Activated naive CD8-positive, alpha-beta T cell treated with anti-CD3 and anti-CD28 coated beads, Interleukin-2, amount 50 U/mL, for 24 hours (primary cell): ENCODE data around the gene ABHD12.
A peak's percentile ranks its signal among the peaks of the same experiment; 100 is the strongest.

Experiments used
- ATAC-seq: fragments of 150-1000 bp; cut with Tn5 transposase; one replicate; pipeline ENCODE4 v1.10.0; 2021
- DNase-seq: peaks from one replicate; pipeline ENCODE4 v3.0.0; 2021
- H3K27ac Mint-ChIP-seq: one replicate; pipeline ENCODE4 v1.8.0; 2021; ENCODE audit warnings: mild to moderate bottlenecking, mixed read lengths
- H3K27me3 Mint-ChIP-seq: one replicate; pipeline ENCODE4 v1.8.0; 2021; ENCODE audit warnings: mixed read lengths
- H3K36me3 Mint-ChIP-seq: one replicate; pipeline ENCODE4 v1.8.0; 2021; ENCODE audit warnings: low read depth, mixed read lengths
- H3K4me1 Mint-ChIP-seq: one replicate; pipeline ENCODE4 v1.8.0; 2021; ENCODE audit warnings: mixed read lengths
- H3K4me3 Mint-ChIP-seq: one replicate; pipeline ENCODE4 v1.8.0; 2021; ENCODE audit warnings: mild to moderate bottlenecking, moderate library complexity, mixed read lengths
- H3K9me3 Mint-ChIP-seq: one replicate; pipeline ENCODE4 v1.8.0; 2021; ENCODE audit warnings: mixed read lengths

Gene ABHD12

DNA sequence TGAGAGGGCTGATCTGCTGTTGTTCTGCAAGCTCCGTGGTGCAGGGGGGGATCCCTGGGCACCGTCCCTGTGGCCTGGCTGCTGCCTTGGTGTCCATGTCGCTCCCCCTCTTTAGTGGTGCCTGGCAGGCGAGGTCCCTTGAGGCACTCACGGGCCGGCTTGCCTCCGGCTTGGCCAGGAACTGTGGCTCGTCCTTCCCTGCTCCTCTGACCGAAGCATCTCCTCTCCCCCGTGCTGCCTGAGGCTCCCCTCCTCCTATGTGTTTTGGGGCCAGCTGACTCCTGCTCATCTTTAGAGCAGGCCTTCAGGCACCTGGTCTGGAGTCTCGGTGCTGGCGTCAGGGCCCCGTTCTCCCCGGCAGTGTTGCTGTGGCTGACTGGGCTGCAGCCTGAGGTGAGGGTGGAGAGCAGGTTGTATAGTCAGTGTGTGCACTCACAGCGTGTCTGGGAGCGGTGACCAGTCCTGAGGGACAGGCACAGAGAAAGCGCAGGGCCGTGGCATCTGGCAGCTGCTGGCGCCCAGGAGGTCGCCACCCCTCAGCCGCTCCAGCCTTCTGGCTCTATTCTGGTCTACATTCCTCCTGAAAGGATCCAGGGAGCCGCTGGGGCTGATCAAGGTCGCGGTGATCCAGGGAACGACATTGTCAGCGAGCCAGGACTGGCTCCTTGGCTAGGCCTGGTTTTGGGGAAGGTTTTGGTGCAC lies 99.1 kb downstream of the ABHD12 start:
- Mint-ChIP-seq H3K4me3 (no peak overlapping the region), H3K36me3 (peaks cover 10% of the 10 kb centered on the region), H3K27me3 (no peaks in the 10 kb centered on the region), H3K4me1 (no peaks in the 10 kb centered on the region), H3K27ac (no peak overlapping the region), H3K9me3 (no peaks in the 10 kb centered on the region)
- ATAC-seq (no peak), DNase-seq (no peak)

DNA sequence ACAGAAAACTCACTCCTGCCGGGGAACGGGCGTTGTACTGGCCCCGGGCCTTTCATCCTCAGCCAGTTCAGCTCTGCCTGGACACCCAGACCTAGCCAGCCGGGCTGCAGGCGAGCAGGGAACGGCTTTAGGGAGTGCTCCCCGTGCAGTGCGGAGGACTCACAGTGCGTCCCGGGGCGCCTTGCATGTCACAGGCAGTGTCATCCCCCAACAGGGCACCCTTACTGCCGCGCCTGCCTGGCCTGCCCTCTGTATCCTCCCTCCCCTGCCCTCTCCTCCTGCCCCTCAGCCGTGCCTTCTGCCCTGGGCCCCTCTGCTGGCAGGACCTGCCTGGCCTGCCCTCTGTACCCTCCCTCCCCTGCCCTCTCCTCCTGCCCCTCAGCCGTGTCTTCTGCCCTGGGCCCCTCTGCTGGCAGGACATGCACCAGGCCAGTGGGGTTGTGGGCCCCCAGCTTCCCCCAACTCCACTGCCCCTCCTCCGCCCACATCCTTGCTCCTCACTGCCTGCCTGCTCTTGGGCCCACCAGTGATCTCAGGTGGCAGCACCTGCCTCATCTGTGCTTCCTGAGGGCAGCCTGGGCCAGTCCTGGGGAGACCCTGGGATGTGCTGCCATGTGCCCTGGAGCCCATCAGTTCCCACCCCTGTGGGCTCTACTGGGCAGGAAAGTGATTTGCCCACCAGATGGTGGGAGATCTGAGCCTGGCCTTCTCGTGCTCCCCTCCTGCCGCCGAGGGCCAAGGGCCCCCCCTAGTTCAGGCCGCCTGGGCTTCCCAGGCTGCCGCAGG lies 99.8 kb downstream of the ABHD12 start:
- Mint-ChIP-seq H3K36me3 (peaks cover 10% of the 10 kb centered on the region), H3K27ac (no peak overlapping the region), H3K4me1 (no peaks in the 10 kb centered on the region), H3K4me3 (no peak overlapping the region), H3K9me3 (no peaks in the 10 kb centered on the region), H3K27me3 (no peaks in the 10 kb centered on the region)
- ATAC-seq = no peak
- no peak for DNase-seq

DNA sequence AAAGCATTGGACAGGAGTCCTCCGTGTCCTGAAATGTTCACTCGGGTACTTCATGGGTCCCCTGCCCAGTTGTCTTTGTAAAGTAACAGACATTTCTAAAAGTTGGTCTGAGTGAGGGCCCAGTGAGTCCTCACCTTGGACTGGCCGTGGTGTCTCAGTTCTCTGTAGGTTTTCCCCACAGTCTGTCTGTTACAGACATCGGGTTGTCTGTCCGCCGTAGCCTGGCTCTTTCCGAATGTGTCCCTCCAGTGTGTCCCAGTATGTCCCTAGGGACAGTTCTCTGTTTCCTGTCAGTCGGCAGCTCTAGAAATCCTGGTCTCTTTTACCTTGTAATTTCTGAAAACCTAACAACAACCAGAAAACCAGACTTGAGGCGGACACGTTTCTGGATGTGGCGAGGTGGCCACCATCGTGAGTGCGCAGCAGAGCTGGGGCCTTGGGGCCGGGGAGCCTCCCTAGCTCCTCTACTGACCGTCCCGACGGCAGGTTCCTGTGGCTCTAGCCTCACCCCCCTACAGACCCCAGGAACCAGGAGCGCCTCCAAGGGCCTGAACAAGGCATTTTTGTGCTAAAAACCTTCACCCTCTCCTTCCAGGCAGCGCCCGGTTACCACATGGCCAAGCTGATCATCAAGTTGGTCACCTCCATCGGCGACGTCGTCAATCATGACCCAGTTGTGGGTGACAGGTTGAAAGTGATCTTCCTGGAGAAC lies 100.6 kb downstream of the ABHD12 start:
- Mint-ChIP-seq H3K27ac (no peak overlapping the region), H3K27me3 (no peaks in the 10 kb centered on the region), H3K4me3 (no peak overlapping the region), H3K9me3 (no peaks in the 10 kb centered on the region), H3K36me3 (peaks cover 14% of the 10 kb centered on the region), H3K4me1 (no peaks in the 10 kb centered on the region)
- DNase-seq (no peak), ATAC-seq (no peak)

DNA sequence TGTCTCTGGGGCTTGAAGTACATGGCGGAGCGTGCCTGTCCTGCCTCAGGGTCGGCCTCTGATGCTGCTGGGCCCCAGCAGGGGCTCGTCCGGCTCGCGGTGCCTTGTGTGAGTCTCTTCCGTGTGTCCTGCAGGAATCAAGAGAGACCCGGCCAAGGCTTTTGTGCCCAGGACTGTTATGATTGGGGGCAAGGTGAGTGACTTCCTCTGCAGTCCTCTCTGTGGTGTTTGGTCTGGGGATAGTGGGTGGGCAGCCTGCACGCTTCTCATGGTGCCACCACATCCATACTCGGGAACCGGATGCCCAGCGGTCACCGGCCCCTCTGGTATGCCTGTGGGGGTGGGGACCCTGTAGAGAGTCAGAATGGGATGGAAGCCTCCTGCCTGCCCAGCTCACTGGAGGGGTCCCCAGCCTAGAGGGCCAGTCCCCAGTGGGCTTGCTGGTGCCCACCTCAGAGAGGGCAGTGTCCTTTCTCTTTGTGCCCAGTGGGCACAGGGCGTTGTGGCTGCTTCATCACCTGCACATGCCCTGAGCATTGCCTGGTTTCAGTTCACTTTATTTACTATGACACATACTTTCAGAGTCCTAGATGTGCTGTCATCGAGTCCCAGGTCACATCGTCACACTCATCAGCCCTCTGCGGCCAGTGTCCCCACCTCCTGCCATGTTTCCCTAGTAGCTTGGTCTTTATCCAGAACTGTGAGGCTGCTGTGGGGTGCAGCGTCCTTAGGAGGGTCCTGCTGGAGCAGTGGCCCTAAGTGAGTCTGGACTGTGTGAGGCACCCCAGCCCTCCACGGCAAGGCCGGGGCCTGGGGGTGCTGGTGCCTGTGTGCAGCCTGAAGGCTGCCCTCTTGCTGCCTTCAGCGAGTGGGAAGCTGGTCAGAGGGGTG lies 102.1 kb downstream of the ABHD12 start:
- Mint-ChIP-seq H3K36me3 (peaks cover 15% of the 10 kb centered on the region), H3K4me3 (no peak overlapping the region), H3K27me3 (no peaks in the 10 kb centered on the region), H3K4me1 (no peaks in the 10 kb centered on the region), H3K9me3 (no peaks in the 10 kb centered on the region), H3K27ac (no peak overlapping the region)
- no peak for DNase-seq
- no peak for ATAC-seq

DNA sequence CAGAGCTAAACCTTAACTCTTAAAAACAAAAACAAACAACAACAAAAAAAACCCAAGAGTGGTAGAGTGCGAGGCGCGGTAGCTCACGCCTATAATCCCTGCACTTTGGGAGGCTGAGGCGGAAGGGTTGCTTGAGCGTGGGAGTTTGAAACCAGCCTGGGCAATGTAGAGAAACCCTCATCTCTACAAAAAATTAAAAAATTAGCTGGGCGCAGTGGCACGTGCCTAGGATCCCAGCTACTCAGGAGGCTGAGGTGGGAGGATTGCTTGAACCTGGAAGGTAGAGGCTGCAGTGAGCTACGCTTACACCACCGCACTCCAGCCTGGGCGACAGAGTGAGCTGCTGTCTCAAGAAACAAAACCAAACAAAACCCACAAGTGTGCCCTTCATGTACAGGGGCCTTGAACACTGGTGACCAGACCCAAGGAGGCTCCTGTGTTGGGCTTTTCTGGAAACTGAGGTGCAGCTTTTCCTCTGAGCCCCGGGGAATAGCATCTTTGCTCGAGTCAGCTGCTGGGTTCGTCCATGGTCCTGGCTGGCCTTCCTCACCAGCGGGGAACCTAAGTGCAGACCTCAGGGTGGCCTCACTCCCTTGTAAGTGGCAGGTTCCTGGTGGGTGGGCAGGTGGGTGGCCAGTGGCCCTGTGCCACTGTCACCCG lies 102.9 kb downstream of the ABHD12 start:
- DNase-seq (no peak), ATAC-seq (no peak)
- Mint-ChIP-seq H3K27me3 (no peaks in the 10 kb centered on the region), H3K27ac (no peak overlapping the region), H3K36me3 (peaks cover 15% of the 10 kb centered on the region), H3K4me3 (no peak overlapping the region), H3K4me1 (no peaks in the 10 kb centered on the region), H3K9me3 (no peaks in the 10 kb centered on the region)

DNA sequence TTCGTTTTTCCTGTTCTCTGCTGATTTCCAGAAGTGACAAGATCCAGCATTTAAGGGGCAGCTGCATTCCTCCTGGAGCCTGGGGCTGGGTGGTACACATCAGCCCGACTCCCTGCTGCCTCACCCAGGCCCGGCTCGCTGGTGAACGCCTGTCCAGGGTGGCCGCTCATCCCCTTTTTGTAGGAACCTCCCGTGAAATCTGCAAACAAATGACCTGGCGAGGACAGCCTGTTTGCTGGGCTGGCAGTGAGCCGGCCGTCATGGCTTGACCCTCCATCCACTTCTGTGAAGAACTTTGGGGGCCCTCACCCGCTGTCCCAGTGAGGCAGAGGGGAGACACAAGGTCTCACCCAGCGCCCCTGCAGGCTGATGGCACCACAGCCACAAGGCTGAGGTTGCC lies 103.7 kb downstream of the ABHD12 start:
- ATAC-seq (no peak), DNase-seq (no peak)
- Mint-ChIP-seq H3K4me1 (no peaks in the 10 kb centered on the region), H3K9me3 (no peaks in the 10 kb centered on the region), H3K27me3 (no peaks in the 10 kb centered on the region), H3K4me3 (no peak overlapping the region), H3K27ac (no peak overlapping the region), H3K36me3 (peaks cover 18% of the 10 kb centered on the region)

DNA sequence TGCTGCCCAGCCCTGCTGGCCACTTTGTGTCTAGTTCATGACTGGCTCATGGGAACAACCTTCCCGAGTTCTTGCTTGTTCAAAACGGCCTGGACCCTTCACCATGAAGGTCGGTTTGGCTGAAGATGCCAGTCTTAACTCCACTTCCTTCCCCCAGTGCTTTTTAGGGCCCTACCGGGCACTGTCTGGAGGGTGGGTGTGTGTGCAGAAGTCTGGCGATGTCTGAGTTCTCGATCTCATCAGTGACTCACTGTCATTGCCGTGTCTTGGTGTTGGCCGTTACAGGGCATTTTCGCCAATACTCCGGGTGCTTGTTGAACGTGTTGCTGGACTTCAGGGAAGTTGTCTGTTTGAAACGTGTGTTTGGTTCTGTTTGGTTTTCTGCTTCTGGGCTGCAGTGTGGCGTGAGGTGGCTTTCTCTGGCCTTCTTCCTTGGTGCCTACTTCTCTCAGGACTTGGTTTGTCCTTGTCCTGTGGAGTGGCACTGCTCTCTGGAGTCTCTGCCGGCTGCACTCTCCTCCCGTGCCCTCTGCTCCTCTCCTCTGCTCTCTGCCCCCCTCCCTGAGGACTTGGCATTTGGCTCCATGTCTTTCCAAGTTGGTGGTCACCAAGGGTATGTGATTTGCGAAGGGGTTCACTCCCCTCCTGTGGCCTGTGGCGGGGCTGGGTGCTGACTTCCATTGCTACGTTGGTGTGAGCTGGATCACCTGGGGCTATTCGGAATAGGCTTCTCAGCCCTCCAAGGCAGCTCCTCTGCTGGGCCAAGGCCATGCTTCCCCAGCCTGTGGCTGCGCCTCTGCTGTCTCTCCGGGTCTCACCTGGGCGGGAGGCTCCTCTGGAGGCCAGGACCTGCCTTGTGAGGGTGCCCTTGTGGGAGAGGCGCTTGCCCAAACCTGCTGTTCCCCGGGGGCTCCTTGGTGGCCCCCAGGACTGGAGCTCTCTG lies 104.5 kb downstream of the ABHD12 start:
- ATAC-seq (no peak), DNase-seq (no peak)
- H3K36me3 Mint-ChIP-seq = peaks cover 18% of the 10 kb centered on the region
- H3K4me1 Mint-ChIP-seq = no peaks in the 10 kb centered on the region
- H3K27ac Mint-ChIP-seq = peak overlapping the region; percentile 28
- no peaks in the 10 kb centered on the region for H3K9me3 Mint-ChIP-seq
- H3K4me3 Mint-ChIP-seq = no peak overlapping the region
- no peaks in the 10 kb centered on the region for H3K27me3 Mint-ChIP-seq

DNA sequence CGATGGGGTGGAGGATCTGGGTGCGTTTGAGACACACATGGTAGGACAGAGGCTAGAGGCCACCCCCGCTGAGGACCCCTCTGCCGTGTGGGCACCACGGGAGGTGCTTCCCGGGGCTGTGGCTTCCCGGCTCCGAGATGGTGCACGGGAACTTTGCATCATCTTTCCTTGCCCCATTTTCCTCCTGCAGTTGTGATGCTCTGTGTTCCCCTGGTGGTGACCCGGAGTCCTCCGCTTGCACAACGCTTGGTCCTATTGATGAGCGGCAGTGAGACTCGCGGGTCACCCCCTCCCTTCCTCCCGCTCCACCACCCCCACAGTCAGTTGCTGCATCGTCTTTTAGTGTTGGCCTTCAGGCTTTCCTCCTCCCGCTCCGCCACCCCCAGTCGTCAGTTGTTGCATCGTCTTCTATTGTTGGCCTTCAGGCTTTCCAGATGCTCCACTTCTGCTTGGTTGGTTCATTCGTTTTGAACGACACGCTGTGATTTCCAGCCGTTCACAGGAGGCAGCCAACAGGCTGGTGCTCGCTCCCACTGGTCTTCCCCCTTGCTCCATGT lies 105.5 kb downstream of the ABHD12 start:
- Mint-ChIP-seq H3K36me3 (peaks cover 18% of the 10 kb centered on the region), H3K4me3 (no peak overlapping the region), H3K9me3 (no peaks in the 10 kb centered on the region), H3K27me3 (no peaks in the 10 kb centered on the region), H3K4me1 (no peaks in the 10 kb centered on the region), H3K27ac (peak overlapping the region; percentile 28)
- DNase-seq = no peak
- no peak for ATAC-seq

DNA sequence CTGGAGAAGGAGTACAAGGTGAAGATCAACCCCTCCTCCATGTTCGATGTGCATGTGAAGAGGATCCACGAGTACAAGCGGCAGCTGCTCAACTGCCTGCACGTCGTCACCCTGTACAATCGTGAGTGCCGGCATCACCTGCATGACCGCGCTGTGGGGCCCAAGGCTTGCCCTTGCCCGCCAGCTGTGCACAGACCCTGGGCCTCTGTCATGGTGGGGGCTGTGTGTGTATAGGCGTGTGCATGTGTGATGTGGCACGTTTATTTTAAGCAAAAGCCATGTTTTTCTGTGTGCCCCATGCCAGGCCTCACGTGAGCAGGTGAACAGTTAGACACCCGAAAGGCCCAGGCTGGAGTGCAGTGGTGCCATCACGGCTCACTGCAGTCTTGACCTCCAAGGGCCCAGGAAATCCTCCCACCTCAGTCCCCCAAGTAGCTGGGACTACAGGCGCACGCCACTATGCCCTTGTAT lies 106.5 kb downstream of the ABHD12 start:
- Mint-ChIP-seq H3K27ac (no peak overlapping the region), H3K9me3 (no peaks in the 10 kb centered on the region), H3K4me3 (no peak overlapping the region), H3K4me1 (no peaks in the 10 kb centered on the region), H3K27me3 (no peaks in the 10 kb centered on the region), H3K36me3 (peaks cover 16% of the 10 kb centered on the region)
- no peak for DNase-seq
- ATAC-seq = no peak

DNA sequence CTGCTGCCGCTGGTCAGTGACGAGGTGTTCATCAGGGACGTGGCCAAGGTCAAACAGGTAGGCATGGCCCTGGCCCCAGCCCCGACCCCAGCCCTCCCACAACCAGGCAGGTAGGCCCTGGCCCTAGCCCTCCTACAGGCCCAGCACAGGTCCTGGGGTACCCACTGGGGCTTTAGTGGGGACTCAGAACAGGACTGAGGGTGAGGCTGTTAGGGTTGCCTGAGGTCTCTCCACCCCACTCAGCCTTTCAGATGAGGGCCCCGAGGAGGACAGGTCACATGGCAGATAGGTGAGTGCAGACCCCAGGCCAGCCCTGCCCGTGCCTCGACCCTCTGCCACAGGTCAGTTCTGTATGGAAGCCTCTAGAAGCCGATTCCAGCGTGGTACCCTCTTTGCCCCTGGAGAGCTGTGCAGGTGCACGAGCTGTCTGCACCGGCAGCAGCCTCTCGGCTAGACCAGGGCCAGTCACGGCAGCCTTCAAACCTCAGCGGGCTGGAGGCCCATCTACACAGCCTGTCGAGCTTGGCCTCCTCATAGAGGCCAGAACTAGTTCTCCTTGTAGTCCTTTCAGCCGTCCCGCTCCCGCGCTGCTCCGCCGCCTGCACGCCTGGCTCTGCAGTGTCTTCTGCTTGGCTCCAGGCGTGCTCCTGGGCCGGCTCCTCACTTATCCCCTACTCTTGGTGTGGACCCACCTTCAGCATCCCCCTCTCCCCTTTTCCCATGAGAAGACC lies 107.2 kb downstream of the ABHD12 start:
- Mint-ChIP-seq H3K27me3 (no peaks in the 10 kb centered on the region), H3K36me3 (peaks cover 16% of the 10 kb centered on the region), H3K9me3 (no peaks in the 10 kb centered on the region), H3K4me3 (no peak overlapping the region), H3K27ac (no peak overlapping the region), H3K4me1 (no peaks in the 10 kb centered on the region)
- ATAC-seq = no peak
- no peak for DNase-seq

DNA sequence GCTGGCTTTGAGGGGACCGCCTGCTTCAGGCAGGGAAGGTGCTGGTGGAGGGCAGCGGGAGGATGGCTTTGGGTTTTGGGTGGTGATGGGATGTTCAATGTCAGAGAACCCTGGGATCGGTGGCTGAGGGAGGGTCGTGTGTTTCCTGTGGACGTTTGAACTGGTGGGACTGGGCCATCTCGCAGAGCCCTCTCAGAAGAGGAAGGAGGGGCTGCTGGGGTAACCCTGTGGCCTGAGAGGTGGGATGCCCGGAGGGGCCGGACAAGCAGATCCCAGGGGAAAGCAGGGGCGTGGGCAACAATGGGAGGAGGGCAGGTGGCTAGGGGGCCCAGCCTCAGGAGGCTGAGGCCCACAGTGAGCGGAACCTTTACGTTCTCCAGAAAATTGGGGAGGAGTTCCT lies 107.8 kb downstream of the ABHD12 start:
- no peaks in the 10 kb centered on the region for H3K27me3 Mint-ChIP-seq
- H3K9me3 Mint-ChIP-seq = no peaks in the 10 kb centered on the region
- no peaks in the 10 kb centered on the region for H3K4me1 Mint-ChIP-seq
- H3K27ac Mint-ChIP-seq = no peak overlapping the region
- no peak for ATAC-seq
- H3K4me3 Mint-ChIP-seq = no peak overlapping the region
- DNase-seq = no peak
- peaks cover 16% of the 10 kb centered on the region for H3K36me3 Mint-ChIP-seq

DNA sequence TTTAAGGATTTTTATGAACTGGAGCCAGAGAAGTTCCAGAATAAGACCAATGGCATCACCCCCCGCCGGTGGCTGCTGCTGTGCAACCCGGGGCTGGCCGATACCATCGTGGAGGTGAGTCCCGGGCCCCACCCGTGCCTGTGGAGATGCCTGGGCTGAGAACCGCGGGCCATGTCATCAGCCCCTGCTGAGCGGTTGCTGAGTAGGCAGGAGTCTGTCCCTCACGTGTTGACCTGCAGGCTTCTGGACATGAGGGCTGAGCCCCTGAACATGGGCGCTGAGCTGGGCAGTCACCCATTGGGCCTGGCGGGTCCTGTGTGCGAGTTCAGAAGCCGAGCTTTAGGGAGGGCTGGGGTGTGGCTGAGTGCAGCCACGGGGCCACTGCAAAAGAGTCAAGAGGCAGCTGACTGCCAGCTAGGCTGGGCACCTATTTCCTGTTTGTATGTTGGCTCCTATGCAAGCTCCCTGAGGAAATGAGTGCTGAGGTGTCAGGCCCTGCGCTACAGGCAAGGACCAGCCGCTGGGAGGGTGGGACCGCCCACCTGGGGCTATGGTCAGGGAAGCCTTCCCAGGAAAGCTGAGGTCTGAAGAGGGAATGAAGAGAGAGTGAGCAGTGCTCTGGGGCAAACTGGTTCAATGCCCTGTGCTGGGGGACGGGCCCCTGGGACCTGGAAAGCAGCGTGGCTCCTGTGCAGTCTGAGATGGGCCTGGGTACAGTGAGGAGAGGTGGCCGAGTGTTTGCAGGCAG lies 108.4 kb downstream of the ABHD12 start:
- peaks cover 13% of the 10 kb centered on the region for H3K36me3 Mint-ChIP-seq
- no peak for ATAC-seq
- no peak overlapping the region for H3K27ac Mint-ChIP-seq
- no peak overlapping the region for H3K4me3 Mint-ChIP-seq
- DNase-seq = no peak
- no peaks in the 10 kb centered on the region for H3K9me3 Mint-ChIP-seq
- no peaks in the 10 kb centered on the region for H3K4me1 Mint-ChIP-seq
- H3K27me3 Mint-ChIP-seq = no peaks in the 10 kb centered on the region
